Endothelial cell of umbilical vein (primary cell): Measurements from ENCODE around the gene SELENOH. TPM values are rescaled to one million over a fixed set of nuclear protein-coding genes. Genes with fewer than 3 reads are reported as not detected.
A peak's percentile ranks its signal among the peaks of the same experiment; 100 is the strongest.

Experiments used
- BruUV-seq: library from RNA; stranded (reverse); fragments of 400-500 nt; replicated peaks from 2 replicates; lab custom pipeline; 2021; lab: Mats Ljungman, UMichigan
- CTCF ChIA-PET: fragments of 300-600, 350-600 bp; sonication (Branson Sonifier 250); formaldehyde crosslinking; loops from one replicate; lab custom pipeline; 2021; ENCODE audit warnings: antibody characterized with exemption, inconsistent platforms; lab: Charles Lee
- POLR2A ChIA-PET: fragments of 300-600, 350-600 bp; sonication (Branson Sonifier 250); formaldehyde crosslinking; loops from one replicate; lab custom pipeline; 2021; ENCODE audit warnings: antibody characterized with exemption, inconsistent platforms; lab: Charles Lee
- DNase-seq: peaks from one replicate; pipeline ENCODE4 v3.0.0-alpha.2; 2011; ENCODE audit warnings: low read depth, low spot score
- FAIRE-seq: peaks from 2 replicates; lab custom pipeline; 2011; peaks lifted over from hg19 to GRCh38; lab: Jason Lieb, UNC
- H2AFZ ChIP-seq: 2 replicates; pipeline ENCODE4 v1.6.0; 2012; ENCODE audit warnings: low read depth, low read length, control low read depth, inconsistent platforms
- H3K27ac ChIP-seq: 2 replicates; pipeline ENCODE4 v1.5.1; 2011; ENCODE audit warnings: low read depth, mild to moderate bottlenecking, control low read depth, low read length, moderate library complexity; ENCODE audit not compliant: insufficient read depth
- H3K27me3 ChIP-seq, 2 experiments: 2 replicates each; pipeline versions ENCODE4 v1.6.0 to v1.6.1; 2011; ENCODE audit warnings: low read length in 2 of 2, mixed read lengths in 1 of 2; ENCODE audit not compliant: control insufficient read depth in 2 of 2, insufficient read depth in 2 of 2
- H3K36me3 ChIP-seq, 2 experiments: 2 replicates in 1 of 2; 3 replicates in 1 of 2; pipeline ENCODE4 v1.5.1; 2011; ENCODE audit warnings: low read length in 2 of 2, mild to moderate bottlenecking in 1 of 2, moderate library complexity in 1 of 2; ENCODE audit not compliant: control insufficient read depth in 2 of 2, insufficient read depth in 2 of 2; ENCODE audit errors: extremely low read depth in 1 of 2
- H3K4me1 ChIP-seq: 3 replicates; pipeline ENCODE4 v1.5.1; 2011; ENCODE audit warnings: mild to moderate bottlenecking, low read length; ENCODE audit not compliant: control insufficient read depth, insufficient read depth; ENCODE audit errors: extremely low read depth
- H3K4me2 ChIP-seq: 2 replicates; pipeline ENCODE4 v1.6.1; 2011; ENCODE audit warnings: low read length, control low read depth, mixed read lengths; ENCODE audit not compliant: insufficient read depth
- H3K4me3 ChIP-seq, 3 experiments: fragments of 200-600 bp in 1 of 3; sonication (generic), shearing (Covaris generic) in 1 of 3; replicated peaks in 1 of 3; 2 replicates each; pipeline ENCODE4 v1.5.1; 2011 to 2016; ENCODE audit warnings: control low read depth in 3 of 3, low read length in 3 of 3, mild to moderate bottlenecking in 2 of 3, inconsistent platforms in 1 of 3, low read depth in 1 of 3, moderate library complexity in 1 of 3; ENCODE audit not compliant: insufficient read depth in 1 of 3
- H3K79me2 ChIP-seq: 2 replicates; pipeline ENCODE4 v1.6.0; 2012; ENCODE audit warnings: low read length, inconsistent platforms; ENCODE audit not compliant: control insufficient read depth, insufficient read depth
- H3K9ac ChIP-seq: replicated peaks from 2 replicates; pipeline ENCODE3; 2011; ENCODE audit warnings: low read length, control low read depth; ENCODE audit not compliant: insufficient read depth; ENCODE audit errors: extremely low read depth
- H3K9me1 ChIP-seq: replicated peaks from 3 replicates; pipeline ENCODE4 v1.6.0; 2011; ENCODE audit warnings: mild to moderate bottlenecking, low read length; ENCODE audit not compliant: control insufficient read depth, insufficient read depth; ENCODE audit errors: extremely low read depth
- H3K9me3 ChIP-seq: replicated peaks from 2 replicates; pipeline ENCODE4 v1.5.1; 2012; ENCODE audit warnings: low read length, inconsistent platforms; ENCODE audit not compliant: control insufficient read depth, insufficient read depth
- H4K20me1 ChIP-seq: replicated peaks from 2 replicates; pipeline ENCODE3; 2011; ENCODE audit warnings: mild to moderate bottlenecking, low read length; ENCODE audit not compliant: control insufficient read depth, insufficient read depth; ENCODE audit errors: extremely low read depth
- CTCF ChIP-seq, 2 donors: IDR thresholded peaks; 1 replicate in 1 of 2; 2 replicates in 1 of 2; pipeline ENCODE4 v1.5.1; 2011; ENCODE audit warnings: low read length in 2 of 2, mild to moderate bottlenecking in 2 of 2, moderate library complexity in 2 of 2, control low read depth in 1 of 2, inconsistent platforms in 1 of 2, low read depth in 1 of 2; ENCODE audit not compliant: insufficient read depth in 1 of 2; ENCODE audit errors: extremely low read depth in 1 of 2
- EZH2 ChIP-seq: IDR thresholded peaks from 2 replicates; pipeline ENCODE4 v1.6.1; 2012; ENCODE audit warnings: borderline replicate concordance, low read depth, mild to moderate bottlenecking, moderate library complexity, low read length, inconsistent platforms; ENCODE audit not compliant: severe bottlenecking
- FOS ChIP-seq: IDR thresholded peaks from 2 replicates; pipeline ENCODE4 v1.6.1; 2011; ENCODE audit warnings: mild to moderate bottlenecking, low read length, moderate library complexity, borderline replicate concordance; ENCODE audit not compliant: insufficient read depth
- GATA2 ChIP-seq: IDR thresholded peaks from 2 replicates; pipeline ENCODE4 v1.7.0; 2011; ENCODE audit warnings: low read depth, mild to moderate bottlenecking, moderate library complexity, mixed read lengths, low read length; ENCODE audit not compliant: insufficient read length, insufficient read depth
- JUN ChIP-seq: IDR thresholded peaks from 2 replicates; pipeline ENCODE4 v1.6.1; 2011; ENCODE audit warnings: borderline replicate concordance, low read depth; ENCODE audit not compliant: insufficient read length, insufficient read depth
- MAX ChIP-seq: IDR thresholded peaks from 2 replicates; pipeline ENCODE4 v1.6.1; 2011; ENCODE audit not compliant: insufficient read depth, insufficient read length
- MYC ChIP-seq: IDR thresholded peaks from one replicate; pipeline ENCODE4 v1.6.1; 2011; ENCODE audit warnings: mild to moderate bottlenecking, low read depth, low read length
- POLR2A ChIP-seq: IDR thresholded peaks from 2 replicates; pipeline ENCODE4 v1.6.1; 2012; ENCODE audit warnings: low read depth, mild to moderate bottlenecking, control low read depth, low read length
- POLR2AphosphoS5 ChIP-seq: IDR thresholded peaks from 2 replicates; pipeline ENCODE4 v1.6.1; 2012; ENCODE audit warnings: low read depth, mild to moderate bottlenecking, control low read depth, low read length, moderate library complexity; ENCODE audit not compliant: insufficient read depth
- dilution Hi-C: fragments of 300-500 bp; cut with MboI; formaldehyde crosslinking; loops from one replicate; pipeline ENCODE4 v1.15.0; 2019; ENCODE audit warnings: low sequenced_read_pairs; ENCODE audit not compliant: extremely low pct_ligation_motif_present
- intact Hi-C: fragments of 100-400 bp; cut with micrococcal nuclease; formaldehyde crosslinking; loops from one replicate; pipeline ENCODE4 v1.10.0; 2022
- polyA plus RNA-seq, 4 experiments: library from polyadenylated mRNA; depleted of rRNA in 3 of 4; stranded (reverse) in 3 of 4; unstranded in 1 of 4; fragments of >200 nt; gene quantifications; 2 replicates each; pipeline versions ENCODE4 v1.2.1 to v1.2.3, GENCODE V29; 2011 to 2012; ENCODE audit warnings: missing spikeins in 1 of 4
- total RNA-seq: library from RNA; stranded (reverse); gene quantifications from 2 replicates; pipeline ENCODE4 v1.2.3, GENCODE V29; 2021

Gene SELENOH
- total and polyA plus RNA-seq, 2 donors (not counting 3 experiments of a cell fraction or from before 2014, with no cell fraction given) = 161 to 247 TPM

DNA sequence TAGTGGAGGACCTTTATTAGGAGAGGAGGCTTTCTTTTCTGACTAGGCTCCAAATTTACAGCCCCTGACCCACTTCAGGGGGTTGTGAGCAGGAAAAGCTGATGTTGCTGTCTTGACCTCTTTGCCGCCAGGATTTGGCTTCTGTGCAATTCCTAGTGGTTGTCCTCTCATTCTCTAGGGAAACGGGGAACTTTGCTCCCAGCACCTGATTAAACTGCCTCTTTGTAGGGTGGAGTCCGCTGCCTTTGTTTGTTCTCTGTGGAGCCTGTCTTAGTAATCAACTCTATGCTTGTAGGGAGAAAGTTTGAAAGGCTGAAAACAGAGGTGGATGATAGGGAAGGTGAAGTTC, 36.7 kb downstream of the SELENOH start:
- dilution Hi-C loops (no loop called here), intact Hi-C loops (loop anchor here (1.0 to 5.0 kb wide), 7 partner anchors 15 to 1364 kb away; partner anchors contain the start of genes FAM111A, SELENOH and ZFP91)
- H3K4me1 ChIP-seq = peaks cover 85% of the 10 kb centered on the region
- peaks cover 94% of the 10 kb centered on the region for H3K79me2 ChIP-seq
- peak overlapping the region; percentile 86 for H3K9ac ChIP-seq
- BruUV-seq = no TSS peak
- ChIA-PET POLR2A (interaction anchor here (1.0 to 2.4 kb wide), 9 partner anchors 10 to 66 kb away, joined by 3 to 15 read pairs (median 7); partner anchors contain the start of genes CTNND1, MED19, SELENOH and TMX2), CTCF (interaction anchor here (1.9 to 9.0 kb wide), 4 partner anchors 15 to 26 kb away, joined by 6 to 123 read pairs (median 71); partner anchors contain the start of genes BTBD18 and CTNND1)
- no peak overlapping the region for H2AFZ ChIP-seq
- FAIRE-seq (no peak), DNase-seq (peak; percentile 83)
- TF ChIP-seq MYC (no peak), JUN (no peak), GATA2 (no peak), POLR2A (no peak), MAX (no peak), EZH2 (no peak), FOS (no peak), CTCF (IDR thresholded peaks at IDR 0.05; ENCODE audit: extremely low read depth in 1 of 2, insufficient read depth in 1 of 2, low read depth in 1 of 2, low read length in 2 of 2) (no peak), POLR2AphosphoS5 (no peak)
- H4K20me1 ChIP-seq = no peaks in the 10 kb centered on the region
- peak overlapping the region in 2 of 3 experiments; percentile 2 to 29 for H3K4me3 ChIP-seq
- peak overlapping the region; percentile 91 for H3K27ac ChIP-seq
- H3K27me3 ChIP-seq = no peaks in the 10 kb centered on the region
- H3K9me1 ChIP-seq = no peaks in the 10 kb centered on the region
- no peaks in the 10 kb centered on the region for H3K36me3 ChIP-seq
- no peaks in the 10 kb centered on the region for H3K9me3 ChIP-seq
- H3K4me2 ChIP-seq = peak overlapping the region; percentile 99
